CD4-positive, alpha-beta T cell (primary cell): ENCODE data around the gene SMCR8. TPM values are rescaled to one million over a fixed set of nuclear protein-coding genes. Genes with fewer than 3 reads are reported as not detected.

Experiments
- ATAC-seq: fragments of 200-7000 bp; cut with Tn5 transposase; one replicate; pipeline ENCODE4 v1.10.0; 2022; ENCODE audit warnings: mild to moderate bottlenecking; ENCODE audit not compliant: poor library complexity
- CTCF ChIA-PET: fragments of 350-600 bp; sonication (Branson Sonifier 250); formaldehyde crosslinking; loops from one replicate; lab custom pipeline; 2021; ENCODE audit warnings: antibody characterized with exemption, inconsistent platforms; lab: Charles Lee
- POLR2A ChIA-PET: fragments of 350-600 bp; sonication (Branson Sonifier 250); formaldehyde crosslinking; loops from one replicate; lab custom pipeline; 2021; ENCODE audit warnings: antibody characterized with exemption, inconsistent platforms; lab: Charles Lee
- DNase-seq, 14 experiments: peaks; one replicate each; pipeline ENCODE4 v3.0.0-alpha.2; 2013 to 2020; ENCODE audit warnings: mixed read lengths in 2 of 14
- H3K27ac ChIP-seq, 2 donors: one replicate each; pipeline versions ENCODE4 v1.5.1 to v1.7.0; 2013; ENCODE audit warnings: low read length in 2 of 2, low read depth in 1 of 2, mild to moderate bottlenecking in 1 of 2
- H3K27me3 ChIP-seq, 2 experiments: 1 replicate in 1 of 2; 2 replicates in 1 of 2; pipeline versions ENCODE4 v1.6.1 to v1.7.0; 2013; ENCODE audit warnings: low read length in 2 of 2, control low read depth in 1 of 2, mild to moderate bottlenecking in 1 of 2, moderate library complexity in 1 of 2; ENCODE audit not compliant: insufficient read depth in 2 of 2, control insufficient read depth in 1 of 2
- H3K36me3 ChIP-seq: one replicate; pipeline ENCODE4 v1.6.1; 2013; ENCODE audit warnings: low read length, control low read depth; ENCODE audit not compliant: insufficient read depth
- H3K4me1 ChIP-seq: one replicate; pipeline ENCODE4 v1.6.1; 2013; ENCODE audit warnings: low read length, control low read depth; ENCODE audit not compliant: insufficient read depth
- H3K4me3 ChIP-seq: one replicate; pipeline ENCODE4 v1.5.1; 2013; ENCODE audit warnings: mild to moderate bottlenecking, low read length, moderate library complexity
- H3K9me3 ChIP-seq, 2 experiments: 1 replicate in 1 of 2; 2 replicates in 1 of 2; pipeline versions ENCODE4 v1.6.1 to v1.7.0; 2013; ENCODE audit warnings: low read length in 2 of 2, mild to moderate bottlenecking in 2 of 2, control low read depth in 1 of 2, moderate library complexity in 1 of 2; ENCODE audit not compliant: control insufficient read depth in 1 of 2, insufficient read depth in 1 of 2
- H3K27ac Mint-ChIP-seq: one replicate; pipeline ENCODE4 v1.8.0; 2020; ENCODE audit warnings: mixed read lengths
- H3K27me3 Mint-ChIP-seq: one replicate; pipeline ENCODE4 v1.8.0; 2021; ENCODE audit warnings: mixed read lengths
- H3K36me3 Mint-ChIP-seq: one replicate; pipeline ENCODE4 v1.8.0; 2021; ENCODE audit warnings: low read depth, mixed read lengths
- H3K4me1 Mint-ChIP-seq: one replicate; pipeline ENCODE4 v1.8.0; 2021; ENCODE audit warnings: low read depth, mixed read lengths
- H3K4me3 Mint-ChIP-seq: one replicate; pipeline ENCODE4 v1.8.0; 2020; ENCODE audit warnings: mild to moderate bottlenecking, mixed read lengths
- H3K9me3 Mint-ChIP-seq: one replicate; pipeline ENCODE4 v1.8.0; 2020; ENCODE audit warnings: mixed read lengths
- CTCF ChIP-seq: fragments of 200-600 bp; IDR thresholded peaks from one replicate; pipeline ENCODE4 v1.8.0; 2022; ENCODE audit warnings: antibody characterized with exemption, mild to moderate bottlenecking
- intact Hi-C, 2 experiments: fragments of 100-400 bp; cut with DNase I in 1 of 2; cut with micrococcal nuclease in 1 of 2; formaldehyde crosslinking; loops; one replicate each; pipeline versions ENCODE4 v1.15.1 to v1.9.0; 2023 to 2025; cut with DNase I, micrococcal nuclease
- total RNA-seq, 174 experiments: library from RNA in 2 of 174; stranded (reverse) in 2 of 174; gene quantifications; one replicate each; pipeline ENCODE4 v1.2.3 and lab custom pipeline; 2021 to 2026

The SMCR8 gene
- total RNA-seq, 2 experiments from 2014 or later = 52.2 to 54.5 TPM

DNA sequence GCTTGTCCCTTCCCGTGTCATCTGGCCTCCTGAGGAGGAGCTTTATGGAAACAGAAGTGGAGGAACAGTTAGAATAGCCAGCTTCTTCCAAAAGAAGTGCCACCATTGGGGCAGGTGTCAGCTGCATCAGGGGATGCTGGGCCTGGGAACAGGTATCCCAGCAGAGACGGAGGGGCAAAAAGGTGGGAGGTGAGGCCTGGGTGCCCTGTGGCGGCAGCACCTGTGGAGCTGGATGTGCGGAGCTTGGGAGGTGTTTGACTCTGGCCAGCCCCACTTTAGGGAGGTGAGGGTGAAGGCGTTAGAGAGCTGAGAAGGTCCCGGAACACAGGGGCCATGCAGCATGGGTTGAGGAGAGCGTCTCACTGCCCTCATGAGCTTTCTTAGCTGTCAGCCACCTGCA, 5.2 kb downstream of the SMCR8 start:
- Mint-ChIP-seq H3K27ac (peak overlapping the region; percentile 68), H3K4me3 (no peak overlapping the region), H3K36me3 (peaks cover 83% of the 10 kb centered on the region), H3K27me3 (no peaks in the 10 kb centered on the region), H3K9me3 (no peaks in the 10 kb centered on the region), H3K4me1 (peaks cover 56% of the 10 kb centered on the region)
- H3K4me1 ChIP-seq = peaks cover 68% of the 10 kb centered on the region
- DNase-seq (no peak), ATAC-seq (no peak)
- intact Hi-C loops = loop anchor here in 1 of 2 experiments (5.0 kb wide), 1 partner anchor 73 kb away; no protein-coding TSS in a partner anchor
- no peak for TF ChIP-seq CTCF
- H3K9me3 ChIP-seq = no peaks in the 10 kb centered on the region
- H3K36me3 ChIP-seq = peaks cover 68% of the 10 kb centered on the region
- no peak overlapping the region for H3K27ac ChIP-seq
- ChIA-PET CTCF (interaction anchor here (1.2 kb wide), 1 partner anchor 42 kb away, joined by 3 read pairs; no protein-coding TSS in a partner anchor), POLR2A (no interaction called here)
- H3K27me3 ChIP-seq = no peaks in the 10 kb centered on the region
- H3K4me3 ChIP-seq = no peak overlapping the region

- Histone ChIP-seq H3K4me3 (no peak overlapping the region), H3K27ac (no peak overlapping the region), H3K27me3 (no peaks in the 10 kb centered on the region), H3K9me3 (no peaks in the 10 kb centered on the region), H3K36me3 (peaks cover 71% of the 10 kb centered on the region), H3K4me1 (peaks cover 58% of the 10 kb centered on the region)
- TF ChIP-seq CTCF = no peak
- no peaks in the 10 kb centered on the region for H3K27me3 Mint-ChIP-seq
- no peak overlapping the region for H3K27ac Mint-ChIP-seq
- DNase-seq (no peak), ATAC-seq (no peak)
- peaks cover 80% of the 10 kb centered on the region for H3K36me3 Mint-ChIP-seq
- intact Hi-C loops = loop anchor here in 1 of 2 experiments (5.0 kb wide), 1 partner anchor 74 kb away; no protein-coding TSS in a partner anchor
- H3K9me3 Mint-ChIP-seq = no peaks in the 10 kb centered on the region
- CTCF ChIA-PET = no interaction called here
- peak overlapping the region; percentile 20 for H3K4me3 Mint-ChIP-seq
- H3K4me1 Mint-ChIP-seq = peaks cover 48% of the 10 kb centered on the region
- POLR2A ChIA-PET = no interaction called here
Observed at GRCh38 chr17:18321309-18321708, 6.2 kb downstream of the SMCR8 start.

DNA sequence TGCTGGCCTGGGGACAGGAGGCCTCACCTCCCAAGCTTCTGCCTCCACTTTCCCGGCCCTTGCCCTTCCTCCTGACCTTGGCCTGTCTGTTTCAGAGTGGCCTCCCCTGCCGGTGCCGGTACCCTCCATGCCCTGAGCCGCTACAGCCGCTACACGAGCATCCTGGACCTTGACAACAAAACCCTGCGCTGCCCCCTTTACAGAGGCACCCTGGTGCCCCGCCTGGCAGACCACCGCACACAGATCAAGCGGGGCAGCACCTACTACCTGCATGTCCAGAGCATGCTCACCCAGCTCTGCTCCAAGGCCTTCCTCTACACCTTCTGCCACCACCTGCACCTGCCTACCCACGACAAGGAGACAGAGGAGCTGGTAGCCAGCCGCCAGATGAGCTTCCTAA, 7.4 kb downstream of the SMCR8 start:
- no peaks in the 10 kb centered on the region for H3K9me3 Mint-ChIP-seq
- peaks cover 83% of the 10 kb centered on the region for H3K36me3 Mint-ChIP-seq
- peaks cover 47% of the 10 kb centered on the region for H3K4me1 ChIP-seq
- H3K36me3 ChIP-seq = peaks cover 74% of the 10 kb centered on the region
- H3K9me3 ChIP-seq = no peaks in the 10 kb centered on the region
- peaks cover 41% of the 10 kb centered on the region for H3K4me1 Mint-ChIP-seq
- no peak for TF ChIP-seq CTCF
- ChIA-PET CTCF (no interaction called here), POLR2A (no interaction called here)
- intact Hi-C loops = loop anchor here in 1 of 2 experiments (5.0 kb wide), 1 partner anchor 75 kb away; no protein-coding TSS in a partner anchor
- H3K27me3 Mint-ChIP-seq = no peaks in the 10 kb centered on the region
- H3K27me3 ChIP-seq = no peaks in the 10 kb centered on the region
- no peak for DNase-seq
- no peak overlapping the region for H3K4me3 ChIP-seq
- no peak overlapping the region for H3K4me3 Mint-ChIP-seq
- no peak for ATAC-seq
- H3K27ac ChIP-seq = no peak overlapping the region
- peak overlapping the region; percentile 33 for H3K27ac Mint-ChIP-seq
